Measurements from ENCODE around the gene OR8D1. TPM values are rescaled to one million over a fixed set of nuclear protein-coding genes. Genes with fewer than 3 reads are reported as not detected.

Gene OR8D1
- total RNA-seq (2014; rRNA removed; shearing (Covaris generic)) (not detected in 2 replicates), total RNA-seq (2022) (not detected in 2 replicates), Bru-seq, nascent RNA (not detected), BruChase-seq, experiment 1, labeled RNA remaining after a 6-hour chase (not detected), BruChase-seq, experiment 2, labeled RNA remaining after a 2-hour chase (not detected)
- long read RNA-seq: 0 reads

DNA sequence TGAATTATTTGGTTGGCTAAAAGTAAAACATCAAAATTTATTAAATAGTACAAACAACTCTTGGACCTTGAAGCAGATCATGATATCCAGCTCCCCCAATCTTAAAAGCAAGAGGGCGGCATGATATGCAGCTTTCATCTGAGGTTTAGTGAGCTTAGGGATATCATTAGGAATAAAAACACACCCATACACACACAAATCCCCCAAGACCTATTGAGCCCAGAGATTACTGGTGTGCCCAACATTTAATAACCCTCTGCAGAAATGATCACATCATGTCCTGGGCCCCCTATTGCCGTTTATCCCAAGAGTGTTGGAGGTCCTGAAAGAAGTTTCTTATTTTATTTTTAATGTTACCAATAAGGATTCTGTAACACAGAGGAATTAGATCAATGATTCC lies at the start of gene OR8D1:
Gene OR8D1, minus strand, starts transcription at position 101 of the 400 bp plus-strand sequence. CDS start 3,183 bp downstream, outside the sequence.
- no peak for TF ChIP-seq EZH2phosphoT487 (IDR thresholded peaks at IDR 0.05; ENCODE audit: borderline replicate concordance, low read depth, low read length)
- TF ChIP-seq, protein P1, sequence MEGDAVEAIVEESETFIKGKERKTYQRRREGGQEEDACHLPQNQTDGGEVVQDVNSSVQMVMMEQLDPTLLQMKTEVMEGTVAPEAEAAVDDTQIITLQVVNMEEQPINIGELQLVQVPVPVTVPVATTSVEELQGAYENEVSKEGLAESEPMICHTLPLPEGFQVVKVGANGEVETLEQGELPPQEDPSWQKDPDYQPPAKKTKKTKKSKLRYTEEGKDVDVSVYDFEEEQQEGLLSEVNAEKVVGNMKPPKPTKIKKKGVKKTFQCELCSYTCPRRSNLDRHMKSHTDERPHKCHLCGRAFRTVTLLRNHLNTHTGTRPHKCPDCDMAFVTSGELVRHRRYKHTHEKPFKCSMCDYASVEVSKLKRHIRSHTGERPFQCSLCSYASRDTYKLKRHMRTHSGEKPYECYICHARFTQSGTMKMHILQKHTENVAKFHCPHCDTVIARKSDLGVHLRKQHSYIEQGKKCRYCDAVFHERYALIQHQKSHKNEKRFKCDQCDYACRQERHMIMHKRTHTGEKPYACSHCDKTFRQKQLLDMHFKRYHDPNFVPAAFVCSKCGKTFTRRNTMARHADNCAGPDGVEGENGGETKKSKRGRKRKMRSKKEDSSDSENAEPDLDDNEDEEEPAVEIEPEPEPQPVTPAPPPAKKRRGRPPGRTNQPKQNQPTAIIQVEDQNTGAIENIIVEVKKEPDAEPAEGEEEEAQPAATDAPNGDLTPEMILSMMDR (conservative IDR thresholded peaks at IDR 0.05; ENCODE audit: low read length): no peak
- no peaks in the 10 kb centered on the region for H3K9me3 ChIP-seq (ENCODE audit: low read length)
- POLR2A ChIA-PET: no interaction called here
- CTCF ChIA-PET (ENCODE audit: unreplicated experiment): no interaction called here
- H3K27ac ChIP-seq (ENCODE audit: low read depth, low read length, poor library complexity, severe bottlenecking): no peak within 1 kb of the TSS
- no peak within 1 kb of the TSS for H3K4me2 ChIP-seq (ENCODE audit: low read length)
- no peaks in the 10 kb centered on the region for H3K36me3 ChIP-seq (ENCODE audit: insufficient read depth, low read length)
- H3K4me3 ChIP-seq (ENCODE audit: low read depth, low read length, poor library complexity, severe bottlenecking): no peak within 1 kb of the TSS
- no peaks in the 10 kb centered on the region for H4K20me1 ChIP-seq (ENCODE audit: insufficient read depth, low read length)
- no peak for DNase-seq (ENCODE audit: low spot score)
- no peaks in the 10 kb centered on the region for H3K79me2 ChIP-seq (ENCODE audit: insufficient read depth, low read depth, low read length)
- intact Hi-C loops (cut with micrococcal nuclease; ENCODE audit: unreplicated experiment): no loop called here
- no peaks in the 10 kb centered on the region for H3K9me2 ChIP-seq (ENCODE audit: insufficient read depth, low read length)
- H3K4me1 ChIP-seq (ENCODE audit: insufficient read depth, low read length, poor library complexity, severe bottlenecking): no peaks in the 10 kb centered on the region
- BruUV-seq (replicated peaks): no TSS peak
- H2AFZ ChIP-seq (ENCODE audit: low read length): no peak within 1 kb of the TSS

DNA sequence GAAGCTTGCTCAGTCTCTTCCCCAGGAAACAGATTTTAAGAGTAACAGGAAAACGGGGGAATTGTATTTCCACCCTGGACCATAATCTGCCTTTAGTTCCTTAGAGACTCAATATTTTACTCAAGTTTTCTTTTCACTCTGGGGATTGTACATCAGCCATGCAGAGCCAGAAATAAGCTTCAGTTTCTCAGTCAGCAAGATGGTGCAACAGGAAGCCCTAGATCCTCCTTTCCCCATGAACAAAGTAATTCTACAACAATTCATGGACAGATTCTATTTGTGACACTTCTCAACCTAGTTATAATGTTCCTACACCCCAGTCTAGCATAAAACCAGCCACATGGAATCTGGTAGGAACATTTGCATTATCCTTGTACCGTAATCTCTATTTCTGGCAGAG lies 45.8 kb upstream of the OR8D1 start:
- Histone ChIP-seq H3K9me2 (ENCODE audit: insufficient read depth, low read length) (no peaks in the 10 kb centered on the region), H3K4me3 (ENCODE audit: low read depth, low read length, poor library complexity, severe bottlenecking) (no peak overlapping the region), H4K20me1 (ENCODE audit: insufficient read depth, low read length) (no peaks in the 10 kb centered on the region), H2AFZ (ENCODE audit: low read length) (no peak overlapping the region), H3K9me3 (ENCODE audit: low read length) (no peaks in the 10 kb centered on the region), H3K4me2 (ENCODE audit: low read length) (no peak overlapping the region), H3K4me1 (ENCODE audit: insufficient read depth, low read length, poor library complexity, severe bottlenecking) (no peaks in the 10 kb centered on the region), H3K79me2 (ENCODE audit: insufficient read depth, low read depth, low read length) (no peaks in the 10 kb centered on the region), H3K36me3 (ENCODE audit: insufficient read depth, low read length) (no peaks in the 10 kb centered on the region), H3K27ac (ENCODE audit: low read depth, low read length, poor library complexity, severe bottlenecking) (no peak overlapping the region)
- TF ChIP-seq, protein P1 (conservative IDR thresholded peaks at IDR 0.05; ENCODE audit: low read length): no peak
- no peak for TF ChIP-seq EZH2phosphoT487 (IDR thresholded peaks at IDR 0.05; ENCODE audit: borderline replicate concordance, low read depth, low read length)
- intact Hi-C loops (cut with micrococcal nuclease; ENCODE audit: unreplicated experiment): no loop called here
- DNase-seq (ENCODE audit: low spot score): no peak
- ChIA-PET CTCF (ENCODE audit: unreplicated experiment) (no interaction called here), POLR2A (interaction anchor here (0.6 to 1.0 kb wide), 2 partner anchors 10 to 13 kb away, joined by 3 to 4 read pairs; no protein-coding TSS in a partner anchor)
- no TSS peak for BruUV-seq (replicated peaks)

DNA sequence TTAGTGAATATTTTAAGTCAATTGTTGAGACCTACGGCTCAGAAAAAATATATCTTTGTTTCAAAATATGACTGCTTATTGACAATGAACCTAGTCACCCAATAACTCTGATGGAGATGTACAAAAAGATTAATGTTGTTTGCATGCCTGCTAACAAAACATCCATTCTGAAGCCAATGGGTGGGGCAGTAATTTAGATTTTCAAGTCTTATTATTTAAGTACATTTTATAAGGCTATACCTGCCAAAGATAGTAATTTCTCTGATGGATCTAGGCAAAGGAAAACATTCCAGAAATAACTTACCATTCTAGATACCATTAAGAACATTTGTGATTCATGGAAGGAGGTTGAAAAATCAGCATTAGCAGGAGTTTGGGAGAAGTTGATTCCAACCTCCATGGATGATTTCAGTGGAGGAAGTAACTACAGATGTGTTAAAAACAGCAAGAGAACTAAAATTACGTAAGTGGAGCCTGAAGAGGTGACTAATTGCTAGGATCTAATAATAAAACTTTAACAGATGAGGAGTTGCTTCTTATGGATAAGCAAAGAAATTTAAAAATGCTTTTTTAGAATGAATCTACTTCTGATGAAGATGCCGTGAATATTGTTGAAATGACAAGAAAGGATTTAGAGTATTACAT lies 32.7 kb upstream of the OR8D1 start:
- H3K27ac ChIP-seq (ENCODE audit: low read depth, low read length, poor library complexity, severe bottlenecking): no peak overlapping the region
- H3K9me2 ChIP-seq (ENCODE audit: insufficient read depth, low read length): no peaks in the 10 kb centered on the region
- intact Hi-C loops (cut with micrococcal nuclease; ENCODE audit: unreplicated experiment): no loop called here
- H4K20me1 ChIP-seq (ENCODE audit: insufficient read depth, low read length): no peaks in the 10 kb centered on the region
- no peak overlapping the region for H2AFZ ChIP-seq (ENCODE audit: low read length)
- TF ChIP-seq, protein P1 (conservative IDR thresholded peaks at IDR 0.05; ENCODE audit: low read length): no peak
- no peak for TF ChIP-seq EZH2phosphoT487 (IDR thresholded peaks at IDR 0.05; ENCODE audit: borderline replicate concordance, low read depth, low read length)
- H3K9me3 ChIP-seq (ENCODE audit: low read length): no peaks in the 10 kb centered on the region
- H3K79me2 ChIP-seq (ENCODE audit: insufficient read depth, low read depth, low read length): no peaks in the 10 kb centered on the region
- DNase-seq (ENCODE audit: low spot score): no peak
- H3K4me3 ChIP-seq (ENCODE audit: low read depth, low read length, poor library complexity, severe bottlenecking): no peak overlapping the region
- H3K4me1 ChIP-seq (ENCODE audit: insufficient read depth, low read length, poor library complexity, severe bottlenecking): no peaks in the 10 kb centered on the region
- ChIA-PET POLR2A (interaction anchor here (1.6 kb wide), 1 partner anchor 14 kb away, joined by 7 read pairs; no protein-coding TSS in a partner anchor), CTCF (ENCODE audit: unreplicated experiment) (no interaction called here)
- no peak overlapping the region for H3K4me2 ChIP-seq (ENCODE audit: low read length)
- H3K36me3 ChIP-seq (ENCODE audit: insufficient read depth, low read length): no peaks in the 10 kb centered on the region
- BruUV-seq (replicated peaks): no TSS peak

Measured in OCI-LY7 (cell line).